AG09319 (cell line): ENCODE data around the gene GLCCI1.
"Not testable (repeated sequence)": the region's sequence is repeated elsewhere in the genome, so short reads cannot be mapped to it uniquely, and the experiment has no call there.

Experiments used
- DNase-seq: peaks from one replicate; pipeline ENCODE4 v3.0.0-alpha.2; 2010; ENCODE audit warnings: low read depth; ENCODE audit errors: extremely low read depth
- CTCF ChIP-seq: IDR thresholded peaks from 2 replicates; pipeline ENCODE4 v1.5.1; 2011; ENCODE audit warnings: low read depth, mild to moderate bottlenecking, inconsistent platforms, low read length, moderate library complexity

Gene GLCCI1

GRCh38 chr7:7989616-7990440 lies 21.2 kb downstream of the GLCCI1 start:
- no peak for DNase-seq
- no peak for TF ChIP-seq CTCF

- no peak for DNase-seq
- no peak for TF ChIP-seq CTCF
Observed at GRCh38 chr7:7990441-7990761, 21.8 kb downstream of the GLCCI1 start.

- no peak for TF ChIP-seq CTCF
Observed at GRCh38 chr7:7992506-7992905, 23.9 kb downstream of the GLCCI1 start.

GRCh38 chr7:7995348-7995747 lies 26.8 kb downstream of the GLCCI1 start:
- not testable (repeated sequence) for DNase-seq

More at GRCh38 chr7:7992506-7992905, 23.9 kb downstream of the GLCCI1 start:
- no peak for DNase-seq

GRCh38 chr7:7996568-7996967 lies 28.0 kb downstream of the GLCCI1 start:
- TF ChIP-seq CTCF = no peak
- DNase-seq = peak; percentile 1

GRCh38 chr7:8000315-8000941 lies 31.8 kb downstream of the GLCCI1 start:
- no peak for DNase-seq
- TF ChIP-seq CTCF = no peak

- no peak for DNase-seq
- TF ChIP-seq CTCF = no peak
Observed at GRCh38 chr7:8003077-8003476, 34.5 kb downstream of the GLCCI1 start.
